Stimulated activated CD8-positive, alpha-beta memory T cell treated with anti-CD3 and anti-CD28 coated beads, Interleukin-4, amount 100 ng/mL, for 48 hours (primary cell): Measurements from ENCODE around the gene KLHDC7B.

Experiments used
- DNase-seq: peaks from one replicate; pipeline ENCODE4 v3.0.0-alpha.2; 2020

KLHDC7B gene

DNA sequence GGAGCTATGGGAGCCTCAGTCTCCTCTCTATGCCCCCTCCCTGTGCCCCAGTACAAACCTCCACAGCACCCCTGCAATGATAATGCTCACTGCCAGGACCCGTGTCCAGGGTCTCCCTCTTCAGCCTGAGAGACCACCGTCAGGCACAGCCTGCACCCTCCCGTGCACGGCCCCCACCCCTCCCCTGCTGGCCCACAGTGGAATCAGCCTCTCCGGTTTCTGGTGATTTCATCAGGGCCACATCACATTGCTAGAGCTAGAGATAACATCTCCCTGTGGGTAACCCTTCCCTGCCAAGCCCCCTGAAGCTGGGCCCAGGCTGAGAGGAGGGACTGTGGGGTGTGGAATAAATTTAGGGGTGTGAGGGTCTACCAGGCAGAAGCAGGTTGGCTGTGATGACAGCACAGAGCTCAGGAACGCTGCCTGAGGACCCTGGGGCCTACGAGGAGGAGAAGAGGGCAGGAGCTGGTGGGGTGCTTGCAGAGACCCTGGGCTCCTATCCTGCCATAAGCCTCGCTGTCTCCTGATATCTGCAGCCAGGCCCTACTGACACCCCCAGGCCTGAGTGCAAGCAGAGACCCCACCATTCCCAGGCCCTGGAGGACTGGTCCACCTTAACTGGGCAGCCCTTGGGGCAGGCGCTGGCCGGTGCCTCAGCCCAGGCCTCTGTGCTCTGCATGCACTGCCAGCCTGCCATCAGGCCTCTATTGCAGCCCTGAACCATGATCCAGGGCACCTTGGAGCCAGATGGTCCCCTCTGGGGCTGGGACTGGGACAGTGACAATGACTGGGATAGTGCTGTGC, at the start of gene KLHDC7B:
KLHDC7B (plus strand) TSS at position 378 of the 804 bp plus-strand sequence; CDS start at position 723, 345 bp downstream.
- peak; percentile 71 for DNase-seq

- DNase-seq, result no peak
Observed at GRCh38 chr22:50497093-50497492, 48.6 kb upstream of the KLHDC7B start.

GRCh38 chr22:50498322-50498890, 47.3 kb upstream of the KLHDC7B start:
- DNase-seq, result peak; percentile 80

DNA sequence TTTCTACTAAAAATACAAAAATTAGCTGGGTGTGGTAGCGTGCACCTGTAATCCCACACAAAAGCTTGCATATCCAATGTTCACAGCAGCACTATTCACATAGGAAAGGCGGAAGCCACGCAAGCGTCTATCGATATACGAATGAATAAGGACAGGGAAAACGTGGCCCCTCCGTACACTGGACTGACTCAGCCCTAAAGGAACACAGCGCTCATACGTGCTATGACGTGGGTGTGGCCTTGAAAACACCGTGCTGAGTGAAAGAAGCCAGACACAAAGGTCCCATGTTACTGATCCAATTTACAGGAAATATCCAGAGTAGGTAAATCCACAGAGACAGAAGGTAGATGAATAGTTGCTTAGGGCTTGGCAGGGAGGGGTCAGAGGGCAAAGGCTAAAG, 45.2 kb upstream of the KLHDC7B start:
- no peak for DNase-seq

GRCh38 chr22:50502096-50502495, 43.6 kb upstream of the KLHDC7B start:
- no peak for DNase-seq

GRCh38 chr22:50502628-50503474, 42.8 kb upstream of the KLHDC7B start:
- DNase-seq, result no peak

DNA sequence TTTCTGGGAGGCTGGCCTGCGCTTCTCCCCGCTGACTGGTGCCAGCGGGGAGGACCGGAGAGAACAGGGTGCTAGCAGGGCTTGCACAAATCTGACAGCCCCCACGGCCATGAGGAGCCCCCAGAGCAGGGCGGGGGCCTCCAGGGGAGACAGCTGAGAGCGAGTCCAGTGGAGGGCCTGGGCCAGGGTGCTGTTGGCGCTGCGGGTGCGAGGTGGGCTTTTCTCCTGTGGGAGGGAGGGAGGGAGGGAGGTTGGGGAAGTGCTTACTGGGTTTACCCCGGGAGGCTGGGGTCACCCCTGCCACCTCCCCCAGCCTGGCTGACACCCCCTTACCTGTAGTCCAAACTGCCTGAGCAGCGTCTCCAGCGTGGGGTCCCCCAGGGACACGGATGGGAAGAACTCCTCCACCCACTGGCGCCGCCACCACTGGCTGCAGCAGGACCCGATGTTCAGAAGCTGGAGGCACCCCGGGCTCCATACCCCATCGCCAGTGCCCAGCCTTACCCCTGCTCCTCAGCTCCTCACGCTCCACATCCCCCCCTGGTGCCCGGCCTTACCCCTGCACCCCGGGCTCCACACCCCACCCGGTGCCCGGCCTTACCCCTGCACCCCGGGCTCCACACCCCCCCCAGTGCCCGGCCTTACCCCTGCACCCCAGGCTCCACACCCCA, 42.1 kb upstream of the KLHDC7B start:
- DNase-seq, result peak; percentile 56

- no peak for DNase-seq
Observed at GRCh38 chr22:50504369-50505211, 41.1 kb upstream of the KLHDC7B start.

DNA sequence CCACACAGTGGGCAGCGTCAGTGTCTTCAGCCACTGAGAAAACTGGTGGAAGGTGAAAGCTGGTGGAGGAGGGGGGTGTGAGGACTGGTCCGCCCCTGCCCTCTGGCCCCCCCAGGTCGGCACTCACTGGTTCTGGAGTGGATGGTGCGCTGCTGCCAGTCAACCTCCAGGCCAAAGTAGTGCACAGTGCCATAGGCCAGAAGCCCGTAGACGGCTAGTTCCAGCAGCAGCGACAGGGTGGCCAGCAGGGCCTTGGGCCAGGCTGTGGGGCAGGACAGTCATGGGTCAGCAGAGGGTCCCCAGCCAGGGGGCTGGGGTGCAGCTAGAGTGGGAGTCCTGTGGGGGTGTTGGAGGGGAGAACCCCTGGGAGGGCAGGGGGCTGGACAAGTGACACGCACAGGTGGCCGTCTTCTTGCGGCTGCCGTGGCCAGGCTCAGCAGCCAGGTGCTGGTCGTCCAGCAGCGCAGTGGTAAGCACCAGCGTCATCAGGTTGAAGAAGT, 40.4 kb upstream of the KLHDC7B start:
- no peak for DNase-seq

DNA sequence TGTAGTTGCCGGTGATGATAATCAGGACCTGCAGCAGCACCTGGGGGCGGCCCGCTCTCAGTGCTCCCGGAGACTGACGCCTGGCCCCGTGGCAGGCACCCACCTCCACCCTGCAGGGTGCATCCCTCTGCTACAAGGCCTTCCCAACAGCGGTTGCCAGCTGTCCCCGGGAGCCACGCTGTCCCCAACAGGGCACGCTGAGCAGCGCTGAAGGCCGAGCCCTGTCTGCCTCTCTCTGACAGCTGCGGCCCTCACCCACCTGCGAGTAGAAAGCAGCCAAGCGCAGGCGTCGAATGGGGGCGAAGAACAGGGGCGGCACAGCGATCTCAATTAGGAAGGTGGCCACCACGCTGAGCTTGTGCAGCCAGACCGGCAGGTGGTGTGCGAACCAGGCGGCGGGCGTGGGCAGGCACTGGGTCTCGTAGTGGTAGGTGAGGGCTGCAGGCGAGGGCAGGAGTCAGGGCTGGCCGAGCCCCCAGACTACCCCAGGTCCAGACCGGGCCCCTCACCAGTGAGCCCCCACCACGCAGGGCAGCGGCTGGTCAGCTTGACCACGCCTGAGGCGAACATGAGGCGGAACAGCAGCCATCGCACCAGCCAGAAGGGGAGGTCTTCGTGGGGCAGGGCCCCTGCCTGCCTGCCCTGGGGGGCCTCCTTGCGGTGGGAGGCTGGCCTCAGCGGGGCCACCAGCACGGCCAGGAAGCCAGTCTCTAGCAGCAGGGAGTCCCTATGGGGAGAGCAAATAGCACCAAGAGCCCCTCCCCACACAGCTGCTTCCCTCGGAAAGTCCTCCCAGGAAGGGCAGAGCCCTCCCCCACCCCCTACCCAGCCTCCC, 39.7 kb upstream of the KLHDC7B start:
- DNase-seq, result no peak

GRCh38 chr22:50506611-50507420, 38.9 kb upstream of the KLHDC7B start:
- no peak for DNase-seq

GRCh38 chr22:50507421-50507990, 38.2 kb upstream of the KLHDC7B start, which contains the start of gene LMF2:
Gene LMF2 (minus strand): TSS chr22:50507702. CDS start chr22:50507675, 27 bp downstream.
- DNase-seq, result peak; percentile 95

- peak; percentile 99 for DNase-seq
Observed at GRCh38 chr22:50507991-50508884, 37.5 kb upstream of the KLHDC7B start, which contains the start of gene NCAPH2. Gene NCAPH2 (plus strand): TSS chr22:50508224. CDS start chr22:50508338, 114 bp downstream.

- no peak for DNase-seq
Observed at GRCh38 chr22:50508897-50509296, 36.8 kb upstream of the KLHDC7B start.

DNA sequence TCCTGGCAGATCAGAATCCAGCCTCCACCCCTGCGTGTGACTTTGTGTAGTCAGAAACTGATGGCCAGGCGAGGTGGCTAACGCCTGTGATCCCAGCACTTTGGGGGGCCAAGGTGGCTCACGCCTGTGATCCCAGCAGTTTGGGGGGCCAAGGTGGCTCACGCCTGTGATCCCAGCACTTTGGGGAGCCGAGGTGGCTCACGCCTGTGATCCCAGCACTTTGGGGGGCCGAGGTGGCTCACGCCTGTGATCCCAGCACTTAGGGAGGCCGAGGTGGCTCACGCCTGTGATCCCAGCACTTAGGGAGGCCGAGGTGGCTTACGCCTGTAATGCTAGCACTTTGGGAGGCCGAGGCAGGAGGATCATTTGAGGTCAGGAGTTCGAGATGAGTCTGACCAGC, 32.5 kb upstream of the KLHDC7B start:
- no peak for DNase-seq

DNA sequence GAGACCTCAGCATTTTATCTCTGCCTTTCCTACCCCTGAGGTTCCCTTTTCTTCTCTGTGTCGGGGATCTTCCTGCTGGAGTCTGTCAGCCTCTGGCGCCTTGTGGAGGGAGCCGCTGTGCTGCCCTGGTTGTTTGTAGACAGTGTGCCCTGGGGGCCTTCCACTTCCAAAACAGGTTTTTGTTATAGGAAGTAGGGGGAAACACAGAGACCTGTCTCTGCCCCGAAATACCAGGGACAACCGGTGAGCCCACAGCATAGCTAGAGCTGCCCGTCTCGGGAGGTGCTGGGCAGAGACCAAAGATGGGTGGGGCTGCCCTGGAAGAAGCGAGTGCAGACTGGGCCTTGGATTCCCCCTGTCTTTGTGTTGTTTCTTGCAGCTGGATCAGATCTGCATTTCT, 29.6 kb upstream of the KLHDC7B start:
- no peak for DNase-seq

DNA sequence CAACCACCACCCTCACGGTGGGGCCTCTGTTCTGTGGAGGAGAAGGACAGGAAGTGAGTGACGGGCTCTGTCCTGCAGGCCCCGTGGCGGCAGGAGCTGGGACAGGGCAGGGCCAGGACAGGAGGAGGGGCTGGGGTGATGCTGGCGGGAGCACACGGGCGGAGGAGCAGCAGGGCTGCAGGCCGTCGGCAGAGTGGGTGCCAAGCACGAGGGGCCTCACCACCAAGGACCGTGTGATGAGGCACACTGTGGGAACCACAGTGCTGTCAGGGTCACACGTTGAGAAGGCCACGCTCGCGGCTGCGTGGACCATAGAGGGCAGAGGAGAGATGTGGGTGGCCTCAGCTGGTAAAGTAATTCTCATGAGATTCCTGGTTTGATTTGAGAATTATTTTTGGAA, 28.8 kb upstream of the KLHDC7B start:
- DNase-seq, result no peak
